Smooth muscle cell (in vitro differentiated cells): Measurements from ENCODE around the gene CNOT6. TPM values are rescaled to one million over a fixed set of nuclear protein-coding genes. Genes with fewer than 3 reads are reported as not detected.

Experiments
- DNase-seq: peaks from one replicate; lab custom pipeline; 2025; ENCODE audit not compliant: unreplicated experiment; lab: John Stamatoyannopoulos, UW
- H2AFZ ChIP-seq: fragments of 200-600 bp; sonication (generic); 2 replicates; pipeline ENCODE4 v1.6.0; 2016; ENCODE audit warnings: antibody characterized with exemption, low read depth, mild to moderate bottlenecking
- H3F3A ChIP-seq: fragments of 200-600 bp; sonication (generic); 2 replicates; pipeline ENCODE4 v1.6.0; 2017; ENCODE audit warnings: antibody characterized with exemption, low read depth
- H3K27ac ChIP-seq: fragments of 200-600 bp; sonication (generic); 2 replicates; pipeline ENCODE4 v1.5.1; 2016; ENCODE audit warnings: low read depth, mild to moderate bottlenecking
- H3K27me3 ChIP-seq: fragments of 200-600 bp; sonication (generic); 2 replicates; pipeline ENCODE4 v1.6.1; 2016; ENCODE audit warnings: low read depth, mild to moderate bottlenecking
- H3K36me3 ChIP-seq: fragments of 200-600 bp; sonication (generic); 2 replicates; pipeline ENCODE4 v1.5.1; 2016; ENCODE audit warnings: low read depth
- H3K4me1 ChIP-seq: fragments of 200-600 bp; sonication (generic); 2 replicates; pipeline ENCODE4 v1.5.1; 2016; ENCODE audit warnings: low read depth
- H3K4me2 ChIP-seq: fragments of 200-600 bp; sonication (generic); 2 replicates; pipeline ENCODE4 v1.6.0; 2016; ENCODE audit warnings: mild to moderate bottlenecking
- H3K4me3 ChIP-seq: fragments of 200-600 bp; sonication (generic); 2 replicates; pipeline ENCODE4 v1.5.1; 2016; ENCODE audit warnings: mild to moderate bottlenecking
- H3K79me2 ChIP-seq: fragments of 200-600 bp; sonication (generic); 2 replicates; pipeline ENCODE4 v1.6.0; 2016; ENCODE audit warnings: low read depth, mild to moderate bottlenecking
- H3K9ac ChIP-seq: fragments of 200-600 bp; sonication (generic); 2 replicates; pipeline ENCODE4 v1.6.0; 2016; ENCODE audit warnings: low read depth
- H3K9me3 ChIP-seq: fragments of 200-600 bp; sonication (generic); replicated peaks from 2 replicates; pipeline ENCODE4 v1.5.1; 2016; ENCODE audit warnings: low read depth
- H4K20me1 ChIP-seq: fragments of 200-600 bp; sonication (generic); 2 replicates; pipeline ENCODE4 v1.6.0; 2016; ENCODE audit warnings: low read depth
- WGBS: methylation state at CpG from one replicate; pipeline ENCODE4 v1.1.7; 2016; ENCODE audit warnings: low lambda C conversion rate; 5-methylcytosine and 5-hydroxymethylcytosine counted together
- polyA plus RNA-seq: library from polyadenylated mRNA; unstranded; fragments of >200 nt; fragmentation: Nextera tagmentation; extraction: Ambion mirVana; gene quantifications from 2 replicates; pipeline ENCODE4 v1.2.1, GENCODE V29; 2016
- total RNA-seq: library from RNA; depleted of rRNA; stranded (reverse); fragments of >200 nt; gene quantifications from 2 replicates; pipeline ENCODE4 v1.2.3, GENCODE V29; 2014
- TF ChIP-seq, protein P1 (sequence below): fragments of 200-600 bp; sonication (generic); IDR thresholded peaks from 2 replicates; pipeline ENCODE4 v1.5.1; 2017; ENCODE audit warnings: borderline replicate concordance, mild to moderate bottlenecking, antibody characterized with exemption; ENCODE audit not compliant: insufficient read depth, poor library complexity, severe bottlenecking

The CNOT6 gene
- total and polyA plus RNA-seq, 2 experiments from 2014 or later: 6.2 to 19.7 TPM

DNA sequence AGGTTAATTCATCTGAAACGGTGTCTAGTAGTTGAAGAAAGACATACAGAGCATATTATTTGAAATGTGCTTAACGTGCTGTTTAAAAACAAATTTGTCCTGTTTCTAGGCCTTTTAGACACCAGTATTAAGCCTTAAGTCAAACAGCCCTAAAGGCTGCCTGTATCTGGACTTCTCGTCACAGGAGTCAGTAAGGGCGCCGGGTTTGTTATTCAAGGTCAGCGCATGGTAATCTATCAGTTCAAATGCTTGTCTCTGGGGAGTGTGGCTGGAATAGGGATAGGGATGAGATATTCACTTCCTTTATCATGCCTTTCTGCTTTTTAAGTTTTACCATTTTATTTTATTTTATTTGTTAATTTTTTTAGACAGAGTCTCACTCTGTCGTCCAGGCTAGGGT is 9.4 kb upstream of the CNOT6 start:
- Histone ChIP-seq H3K4me2 (no peak overlapping the region), H3K27me3 (no peaks in the 10 kb centered on the region), H3F3A (no peaks in the 10 kb centered on the region), H3K9me3 (no peaks in the 10 kb centered on the region), H3K4me3 (no peak overlapping the region), H2AFZ (no peak overlapping the region), H3K9ac (no peak overlapping the region), H3K27ac (no peak overlapping the region), H3K4me1 (no peaks in the 10 kb centered on the region), H4K20me1 (no peaks in the 10 kb centered on the region), H3K79me2 (no peaks in the 10 kb centered on the region), H3K36me3 (no peaks in the 10 kb centered on the region)
- 80% methylated on average over 7 of the region's 7 CpGs for WGBS
- TF ChIP-seq, protein P1, sequence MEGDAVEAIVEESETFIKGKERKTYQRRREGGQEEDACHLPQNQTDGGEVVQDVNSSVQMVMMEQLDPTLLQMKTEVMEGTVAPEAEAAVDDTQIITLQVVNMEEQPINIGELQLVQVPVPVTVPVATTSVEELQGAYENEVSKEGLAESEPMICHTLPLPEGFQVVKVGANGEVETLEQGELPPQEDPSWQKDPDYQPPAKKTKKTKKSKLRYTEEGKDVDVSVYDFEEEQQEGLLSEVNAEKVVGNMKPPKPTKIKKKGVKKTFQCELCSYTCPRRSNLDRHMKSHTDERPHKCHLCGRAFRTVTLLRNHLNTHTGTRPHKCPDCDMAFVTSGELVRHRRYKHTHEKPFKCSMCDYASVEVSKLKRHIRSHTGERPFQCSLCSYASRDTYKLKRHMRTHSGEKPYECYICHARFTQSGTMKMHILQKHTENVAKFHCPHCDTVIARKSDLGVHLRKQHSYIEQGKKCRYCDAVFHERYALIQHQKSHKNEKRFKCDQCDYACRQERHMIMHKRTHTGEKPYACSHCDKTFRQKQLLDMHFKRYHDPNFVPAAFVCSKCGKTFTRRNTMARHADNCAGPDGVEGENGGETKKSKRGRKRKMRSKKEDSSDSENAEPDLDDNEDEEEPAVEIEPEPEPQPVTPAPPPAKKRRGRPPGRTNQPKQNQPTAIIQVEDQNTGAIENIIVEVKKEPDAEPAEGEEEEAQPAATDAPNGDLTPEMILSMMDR: no peak
- no peak for DNase-seq

DNA sequence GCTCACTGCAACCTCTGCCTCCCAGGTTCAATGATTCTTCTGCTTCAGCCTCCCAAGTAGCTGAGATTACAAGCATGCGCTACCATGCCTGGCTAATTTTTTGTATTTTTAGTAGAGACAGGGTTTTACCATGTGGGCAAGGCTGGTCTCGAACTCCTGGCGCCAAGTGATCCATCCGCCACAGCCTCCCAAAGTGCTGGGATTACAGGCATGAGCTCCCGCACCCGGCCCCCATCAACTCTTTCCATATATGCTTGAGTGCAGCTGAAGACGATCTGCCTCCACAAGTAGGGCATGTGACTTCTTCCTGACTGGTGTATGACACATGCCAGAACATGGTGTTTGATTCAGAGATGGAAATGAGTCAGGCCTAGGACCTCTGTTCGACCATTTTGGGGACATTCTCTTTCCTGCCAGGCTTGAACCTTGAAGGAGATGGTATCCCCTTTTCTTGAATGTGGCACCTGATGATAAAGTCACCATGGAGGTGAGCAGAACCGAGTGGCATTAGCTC is 7.5 kb upstream of the CNOT6 start:
- no peak overlapping the region for H3K27ac ChIP-seq
- WGBS: 97% methylated on average over 9 of the region's 9 CpGs
- TF ChIP-seq, protein P1: no peak
- no peak overlapping the region for H3K4me2 ChIP-seq
- no peaks in the 10 kb centered on the region for H3F3A ChIP-seq
- no peaks in the 10 kb centered on the region for H3K36me3 ChIP-seq
- H3K27me3 ChIP-seq: no peaks in the 10 kb centered on the region
- no peaks in the 10 kb centered on the region for H3K79me2 ChIP-seq
- H3K4me3 ChIP-seq: no peak overlapping the region
- no peaks in the 10 kb centered on the region for H3K9me3 ChIP-seq
- DNase-seq: no peak
- no peaks in the 10 kb centered on the region for H4K20me1 ChIP-seq
- no peak overlapping the region for H2AFZ ChIP-seq
- H3K9ac ChIP-seq: no peak overlapping the region
- no peaks in the 10 kb centered on the region for H3K4me1 ChIP-seq

DNA sequence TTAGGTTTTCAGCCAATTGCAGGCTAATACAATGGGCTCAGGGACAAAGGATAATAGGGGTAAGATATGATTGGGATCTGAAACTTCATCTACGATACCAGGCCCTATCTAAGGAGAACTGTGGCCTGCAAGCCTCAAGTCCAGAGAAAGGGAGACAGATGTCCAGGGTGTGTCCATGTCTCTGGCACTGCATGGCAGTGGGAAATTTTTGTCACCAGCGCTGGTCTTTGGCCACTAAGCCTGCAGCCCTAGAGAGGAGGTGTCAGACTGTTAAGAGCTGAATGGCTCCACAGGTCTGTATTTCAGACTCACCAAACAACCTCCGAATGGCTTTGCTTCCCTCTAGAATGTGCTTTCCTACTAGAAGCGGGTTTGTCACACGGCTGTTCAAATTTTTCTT is 6.6 kb upstream of the CNOT6 start:
- no peak overlapping the region for H3K9ac ChIP-seq
- WGBS: 96% methylated on average over 5 of the region's 5 CpGs

DNA sequence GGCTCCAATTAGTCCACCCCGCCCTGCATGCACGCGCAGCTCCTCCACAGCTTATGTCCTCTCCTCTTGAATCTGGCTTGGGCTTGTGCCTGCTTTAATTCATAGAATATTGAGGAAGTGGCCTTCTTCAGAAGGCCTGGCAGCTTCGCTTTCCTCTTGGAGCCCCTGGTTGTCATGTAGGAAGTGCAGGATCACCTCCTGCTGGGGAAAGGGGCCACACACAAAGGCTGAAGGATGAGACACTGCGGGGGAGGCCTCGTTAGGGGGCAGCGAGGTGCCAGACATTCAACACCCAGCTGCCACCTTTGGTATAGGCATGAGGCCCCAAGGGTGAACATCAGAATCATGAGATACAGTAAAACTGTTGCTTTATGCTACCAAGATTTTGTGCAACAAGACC is 2.7 kb upstream of the CNOT6 start:
- no peak overlapping the region for H3K9ac ChIP-seq
- no peaks in the 10 kb centered on the region for H3K27me3 ChIP-seq
- no peaks in the 10 kb centered on the region for H3K36me3 ChIP-seq
- H3K79me2 ChIP-seq: peaks cover 21% of the 10 kb centered on the region
- no peak for DNase-seq
- H3K4me2 ChIP-seq: no peak overlapping the region
- no peak overlapping the region for H2AFZ ChIP-seq
- no peaks in the 10 kb centered on the region for H3F3A ChIP-seq
- H3K4me1 ChIP-seq: peaks cover 14% of the 10 kb centered on the region
- no peaks in the 10 kb centered on the region for H3K9me3 ChIP-seq
- no peak overlapping the region for H3K27ac ChIP-seq
- peaks cover 18% of the 10 kb centered on the region for H4K20me1 ChIP-seq
- no peak overlapping the region for H3K4me3 ChIP-seq
- WGBS: 65% methylated on average over 7 of the region's 7 CpGs
- TF ChIP-seq, protein P1: no peak

More for the DNA sequence above, 6.6 kb upstream of the CNOT6 start:
- no peak overlapping the region for H3K4me3 ChIP-seq
- no peaks in the 10 kb centered on the region for H3K4me1 ChIP-seq
- H3K27ac ChIP-seq: no peak overlapping the region
- no peaks in the 10 kb centered on the region for H3K79me2 ChIP-seq
- no peak for DNase-seq
- H2AFZ ChIP-seq: no peak overlapping the region
- H3K36me3 ChIP-seq: no peaks in the 10 kb centered on the region
- no peaks in the 10 kb centered on the region for H4K20me1 ChIP-seq
- no peaks in the 10 kb centered on the region for H3K9me3 ChIP-seq
- no peaks in the 10 kb centered on the region for H3K27me3 ChIP-seq
- no peaks in the 10 kb centered on the region for H3F3A ChIP-seq
- TF ChIP-seq, protein P1: no peak
- no peak overlapping the region for H3K4me2 ChIP-seq
